Measurements from ENCODE around the gene SPC25.

DNA sequence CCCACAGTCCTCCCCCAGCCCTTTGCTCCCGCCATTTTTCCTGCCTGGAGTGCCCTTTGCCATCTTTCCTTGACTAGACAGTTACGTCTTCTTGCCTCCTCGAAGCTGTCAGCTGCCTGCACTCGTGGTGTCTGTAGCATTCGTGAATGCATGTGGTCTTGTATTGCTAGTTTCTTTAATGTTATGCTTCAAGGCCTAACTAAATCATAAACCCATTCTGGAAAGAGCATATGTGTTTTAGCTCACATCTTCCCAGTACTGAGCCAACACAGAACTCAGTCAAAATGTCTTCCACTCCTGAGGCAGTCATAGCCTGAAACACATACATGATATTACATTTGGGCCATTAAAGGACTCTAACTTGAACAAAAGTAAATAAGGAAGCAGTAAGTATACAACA lies 35.6 kb downstream of the SPC25 start:
- TF ChIP-seq, protein P1, sequence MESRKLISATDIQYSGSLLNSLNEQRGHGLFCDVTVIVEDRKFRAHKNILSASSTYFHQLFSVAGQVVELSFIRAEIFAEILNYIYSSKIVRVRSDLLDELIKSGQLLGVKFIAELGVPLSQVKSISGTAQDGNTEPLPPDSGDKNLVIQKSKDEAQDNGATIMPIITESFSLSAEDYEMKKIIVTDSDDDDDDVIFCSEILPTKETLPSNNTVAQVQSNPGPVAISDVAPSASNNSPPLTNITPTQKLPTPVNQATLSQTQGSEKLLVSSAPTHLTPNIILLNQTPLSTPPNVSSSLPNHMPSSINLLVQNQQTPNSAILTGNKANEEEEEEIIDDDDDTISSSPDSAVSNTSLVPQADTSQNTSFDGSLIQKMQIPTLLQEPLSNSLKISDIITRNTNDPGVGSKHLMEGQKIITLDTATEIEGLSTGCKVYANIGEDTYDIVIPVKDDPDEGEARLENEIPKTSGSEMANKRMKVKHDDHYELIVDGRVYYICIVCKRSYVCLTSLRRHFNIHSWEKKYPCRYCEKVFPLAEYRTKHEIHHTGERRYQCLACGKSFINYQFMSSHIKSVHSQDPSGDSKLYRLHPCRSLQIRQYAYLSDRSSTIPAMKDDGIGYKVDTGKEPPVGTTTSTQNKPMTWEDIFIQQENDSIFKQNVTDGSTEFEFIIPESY (IDR thresholded peaks at IDR 0.05): no peak
- TF ChIP-seq, protein P2, sequence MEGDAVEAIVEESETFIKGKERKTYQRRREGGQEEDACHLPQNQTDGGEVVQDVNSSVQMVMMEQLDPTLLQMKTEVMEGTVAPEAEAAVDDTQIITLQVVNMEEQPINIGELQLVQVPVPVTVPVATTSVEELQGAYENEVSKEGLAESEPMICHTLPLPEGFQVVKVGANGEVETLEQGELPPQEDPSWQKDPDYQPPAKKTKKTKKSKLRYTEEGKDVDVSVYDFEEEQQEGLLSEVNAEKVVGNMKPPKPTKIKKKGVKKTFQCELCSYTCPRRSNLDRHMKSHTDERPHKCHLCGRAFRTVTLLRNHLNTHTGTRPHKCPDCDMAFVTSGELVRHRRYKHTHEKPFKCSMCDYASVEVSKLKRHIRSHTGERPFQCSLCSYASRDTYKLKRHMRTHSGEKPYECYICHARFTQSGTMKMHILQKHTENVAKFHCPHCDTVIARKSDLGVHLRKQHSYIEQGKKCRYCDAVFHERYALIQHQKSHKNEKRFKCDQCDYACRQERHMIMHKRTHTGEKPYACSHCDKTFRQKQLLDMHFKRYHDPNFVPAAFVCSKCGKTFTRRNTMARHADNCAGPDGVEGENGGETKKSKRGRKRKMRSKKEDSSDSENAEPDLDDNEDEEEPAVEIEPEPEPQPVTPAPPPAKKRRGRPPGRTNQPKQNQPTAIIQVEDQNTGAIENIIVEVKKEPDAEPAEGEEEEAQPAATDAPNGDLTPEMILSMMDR (IDR thresholded peaks at IDR 0.05; ENCODE audit: low read depth, low read length, missing input control): no peak
- TF ChIP-seq YY1 (IDR thresholded peaks at IDR 0.05): no peak
- no peak for TF ChIP-seq FOXA2 (IDR thresholded peaks at IDR 0.05)
